H1 (cell line): ENCODE results near the gene TEX51. TPM values are rescaled to one million over a fixed set of nuclear protein-coding genes. Genes with fewer than 3 reads are reported as not detected.

ENCODE experiments used
- BCL11A ChIP-seq, 2 experiments: IDR thresholded peaks; one replicate each; pipeline ENCODE4 v1.6.1; 2011; ENCODE audit warnings: low read depth in 2 of 2, low read length in 2 of 2, mild to moderate bottlenecking in 2 of 2
- CREB1 ChIP-seq: IDR thresholded peaks from 2 replicates; pipeline ENCODE4 v1.6.1; 2012; ENCODE audit warnings: inconsistent platforms
- JUN ChIP-seq: IDR thresholded peaks from 2 replicates; pipeline ENCODE4 v1.6.1; 2011; ENCODE audit warnings: low read depth, mild to moderate bottlenecking, improper control_type of control experiment, low read length
- KDM1A ChIP-seq: fragments of 200-600, 300-600 bp; sonication (generic); IDR thresholded peaks from 2 replicates; pipeline ENCODE4 v1.7.1; 2016; ENCODE audit warnings: mild to moderate bottlenecking, low read length, borderline replicate concordance
- KDM5A ChIP-seq: fragments of 200-600 bp; IDR thresholded peaks from 2 replicates; pipeline ENCODE4 v1.7.1; 2012; ENCODE audit warnings: mild to moderate bottlenecking, low read length, inconsistent platforms, mixed read lengths
- MAFK ChIP-seq: IDR thresholded peaks from 2 replicates; pipeline ENCODE4 v1.6.1; 2012; ENCODE audit warnings: low read depth, mild to moderate bottlenecking, improper control_type of control experiment, low read length
- RAD21 ChIP-seq, 2 experiments: IDR thresholded peaks in 1 of 2; conservative IDR thresholded peaks in 1 of 2; 2 replicates each; pipeline ENCODE4 v1.6.1; 2011; ENCODE audit warnings: low read depth in 2 of 2, low read length in 2 of 2, improper control_type of control experiment in 1 of 2, inconsistent platforms in 1 of 2, mild to moderate bottlenecking in 1 of 2, moderate library complexity in 1 of 2
- SIN3A ChIP-seq, 2 experiments: IDR thresholded peaks in 1 of 2; conservative IDR thresholded peaks in 1 of 2; 2 replicates each; pipeline ENCODE4 v1.6.1; 2011 to 2012; ENCODE audit warnings: low read length in 2 of 2, improper control_type of control experiment in 1 of 2, low read depth in 1 of 2, mild to moderate bottlenecking in 1 of 2
- SP4 ChIP-seq: IDR thresholded peaks from 2 replicates; pipeline ENCODE4 v1.6.1; 2012; ENCODE audit warnings: low read length, inconsistent platforms
- TAF7 ChIP-seq: optimal IDR thresholded peaks from 2 replicates; pipeline ENCODE3; 2011; ENCODE audit warnings: low read depth, mild to moderate bottlenecking, inconsistent platforms, low read length, moderate library complexity, borderline replicate concordance
- YY1 ChIP-seq: IDR thresholded peaks from 2 replicates; pipeline ENCODE4 v1.6.1; 2011; ENCODE audit warnings: low read depth, mild to moderate bottlenecking, low read length
- polyA plus RNA-seq, 7 experiments: library from polyadenylated mRNA; depleted of rRNA in 3 of 7; stranded (reverse) in 5 of 7; unstranded in 2 of 7; fragments of >200 nt in 5 of 7; fragments of 200-250 nt in 2 of 7; gene quantifications; 1 replicate in 5 of 7; 2 replicates in 1 of 7; 4 replicates in 1 of 7; pipeline versions ENCODE4 v1.2.1 to v1.2.3, GENCODE V29; 2011 to 2013; ENCODE audit warnings: missing spikeins in 2 of 7, mixed read lengths in 2 of 7
- total RNA-seq: library from RNA; stranded (reverse); fragmentation: NEBNext Ultra II Directional; extraction: Animal tissue kit (Norgen Biotek cat#: 25700); gene quantifications from 2 replicates; pipeline ENCODE4 v1.2.1, GENCODE V29; 2021
- TF ChIP-seq, protein P1 (sequence below): fragments of 300-600 bp; sonication (generic); IDR thresholded peaks from 2 replicates; pipeline ENCODE4 v1.7.1; 2012; ENCODE audit warnings: low read length, moderate library complexity, mild to moderate bottlenecking, inconsistent platforms; ENCODE audit not compliant: insufficient replicate concordance

The TEX51 gene
- total and polyA plus RNA-seq, 2 of the 8 experiments (the other 6 are each of a cell fraction or from before 2014, with no cell fraction given) = not detected

- TF ChIP-seq, protein P1, sequence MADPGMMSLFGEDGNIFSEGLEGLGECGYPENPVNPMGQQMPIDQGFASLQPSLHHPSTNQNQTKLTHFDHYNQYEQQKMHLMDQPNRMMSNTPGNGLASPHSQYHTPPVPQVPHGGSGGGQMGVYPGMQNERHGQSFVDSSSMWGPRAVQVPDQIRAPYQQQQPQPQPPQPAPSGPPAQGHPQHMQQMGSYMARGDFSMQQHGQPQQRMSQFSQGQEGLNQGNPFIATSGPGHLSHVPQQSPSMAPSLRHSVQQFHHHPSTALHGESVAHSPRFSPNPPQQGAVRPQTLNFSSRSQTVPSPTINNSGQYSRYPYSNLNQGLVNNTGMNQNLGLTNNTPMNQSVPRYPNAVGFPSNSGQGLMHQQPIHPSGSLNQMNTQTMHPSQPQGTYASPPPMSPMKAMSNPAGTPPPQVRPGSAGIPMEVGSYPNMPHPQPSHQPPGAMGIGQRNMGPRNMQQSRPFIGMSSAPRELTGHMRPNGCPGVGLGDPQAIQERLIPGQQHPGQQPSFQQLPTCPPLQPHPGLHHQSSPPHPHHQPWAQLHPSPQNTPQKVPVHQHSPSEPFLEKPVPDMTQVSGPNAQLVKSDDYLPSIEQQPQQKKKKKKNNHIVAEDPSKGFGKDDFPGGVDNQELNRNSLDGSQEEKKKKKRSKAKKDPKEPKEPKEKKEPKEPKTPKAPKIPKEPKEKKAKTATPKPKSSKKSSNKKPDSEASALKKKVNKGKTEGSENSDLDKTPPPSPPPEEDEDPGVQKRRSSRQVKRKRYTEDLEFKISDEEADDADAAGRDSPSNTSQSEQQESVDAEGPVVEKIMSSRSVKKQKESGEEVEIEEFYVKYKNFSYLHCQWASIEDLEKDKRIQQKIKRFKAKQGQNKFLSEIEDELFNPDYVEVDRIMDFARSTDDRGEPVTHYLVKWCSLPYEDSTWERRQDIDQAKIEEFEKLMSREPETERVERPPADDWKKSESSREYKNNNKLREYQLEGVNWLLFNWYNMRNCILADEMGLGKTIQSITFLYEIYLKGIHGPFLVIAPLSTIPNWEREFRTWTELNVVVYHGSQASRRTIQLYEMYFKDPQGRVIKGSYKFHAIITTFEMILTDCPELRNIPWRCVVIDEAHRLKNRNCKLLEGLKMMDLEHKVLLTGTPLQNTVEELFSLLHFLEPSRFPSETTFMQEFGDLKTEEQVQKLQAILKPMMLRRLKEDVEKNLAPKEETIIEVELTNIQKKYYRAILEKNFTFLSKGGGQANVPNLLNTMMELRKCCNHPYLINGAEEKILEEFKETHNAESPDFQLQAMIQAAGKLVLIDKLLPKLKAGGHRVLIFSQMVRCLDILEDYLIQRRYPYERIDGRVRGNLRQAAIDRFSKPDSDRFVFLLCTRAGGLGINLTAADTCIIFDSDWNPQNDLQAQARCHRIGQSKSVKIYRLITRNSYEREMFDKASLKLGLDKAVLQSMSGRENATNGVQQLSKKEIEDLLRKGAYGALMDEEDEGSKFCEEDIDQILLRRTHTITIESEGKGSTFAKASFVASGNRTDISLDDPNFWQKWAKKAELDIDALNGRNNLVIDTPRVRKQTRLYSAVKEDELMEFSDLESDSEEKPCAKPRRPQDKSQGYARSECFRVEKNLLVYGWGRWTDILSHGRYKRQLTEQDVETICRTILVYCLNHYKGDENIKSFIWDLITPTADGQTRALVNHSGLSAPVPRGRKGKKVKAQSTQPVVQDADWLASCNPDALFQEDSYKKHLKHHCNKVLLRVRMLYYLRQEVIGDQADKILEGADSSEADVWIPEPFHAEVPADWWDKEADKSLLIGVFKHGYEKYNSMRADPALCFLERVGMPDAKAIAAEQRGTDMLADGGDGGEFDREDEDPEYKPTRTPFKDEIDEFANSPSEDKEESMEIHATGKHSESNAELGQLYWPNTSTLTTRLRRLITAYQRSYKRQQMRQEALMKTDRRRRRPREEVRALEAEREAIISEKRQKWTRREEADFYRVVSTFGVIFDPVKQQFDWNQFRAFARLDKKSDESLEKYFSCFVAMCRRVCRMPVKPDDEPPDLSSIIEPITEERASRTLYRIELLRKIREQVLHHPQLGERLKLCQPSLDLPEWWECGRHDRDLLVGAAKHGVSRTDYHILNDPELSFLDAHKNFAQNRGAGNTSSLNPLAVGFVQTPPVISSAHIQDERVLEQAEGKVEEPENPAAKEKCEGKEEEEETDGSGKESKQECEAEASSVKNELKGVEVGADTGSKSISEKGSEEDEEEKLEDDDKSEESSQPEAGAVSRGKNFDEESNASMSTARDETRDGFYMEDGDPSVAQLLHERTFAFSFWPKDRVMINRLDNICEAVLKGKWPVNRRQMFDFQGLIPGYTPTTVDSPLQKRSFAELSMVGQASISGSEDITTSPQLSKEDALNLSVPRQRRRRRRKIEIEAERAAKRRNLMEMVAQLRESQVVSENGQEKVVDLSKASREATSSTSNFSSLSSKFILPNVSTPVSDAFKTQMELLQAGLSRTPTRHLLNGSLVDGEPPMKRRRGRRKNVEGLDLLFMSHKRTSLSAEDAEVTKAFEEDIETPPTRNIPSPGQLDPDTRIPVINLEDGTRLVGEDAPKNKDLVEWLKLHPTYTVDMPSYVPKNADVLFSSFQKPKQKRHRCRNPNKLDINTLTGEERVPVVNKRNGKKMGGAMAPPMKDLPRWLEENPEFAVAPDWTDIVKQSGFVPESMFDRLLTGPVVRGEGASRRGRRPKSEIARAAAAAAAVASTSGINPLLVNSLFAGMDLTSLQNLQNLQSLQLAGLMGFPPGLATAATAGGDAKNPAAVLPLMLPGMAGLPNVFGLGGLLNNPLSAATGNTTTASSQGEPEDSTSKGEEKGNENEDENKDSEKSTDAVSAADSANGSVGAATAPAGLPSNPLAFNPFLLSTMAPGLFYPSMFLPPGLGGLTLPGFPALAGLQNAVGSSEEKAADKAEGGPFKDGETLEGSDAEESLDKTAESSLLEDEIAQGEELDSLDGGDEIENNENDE = no peak
- TF ChIP-seq JUN (no peak), BCL11A (IDR thresholded peaks at IDR 0.05; ENCODE audit: low read depth in 2 of 2, low read length in 2 of 2) (no peak), CREB1 (no peak), RAD21 (IDR thresholded peaks at IDR 0.05 in 1 of 2, conservative IDR thresholded peaks at IDR 0.05 in 1 of 2; ENCODE audit: low read depth in 2 of 2, low read length in 2 of 2) (no peak), SIN3A (conservative IDR thresholded peaks at IDR 0.05 in 1 of 2, IDR thresholded peaks at IDR 0.05 in 1 of 2; ENCODE audit: low read depth in 1 of 2, low read length in 2 of 2) (no peak), KDM1A (no peak), YY1 (no peak), KDM5A (no peak), SP4 (no peak), TAF7 (no peak), MAFK (no peak)
Observed at GRCh38 chr2:126905991-126906390, 7.3 kb downstream of the TEX51 start (continued).
